Immature natural killer cell (primary cell): ENCODE measurements around the gene RASGEF1C. TPM values are rescaled to one million over a fixed set of nuclear protein-coding genes. Genes with fewer than 3 reads are reported as not detected.
"Not testable (repeated sequence)": the region's sequence is repeated elsewhere in the genome, so short reads cannot be mapped to it uniquely, and the experiment has no call there.

ENCODE experiments used
- DNase-seq, 3 donors: peaks; one replicate each; pipeline ENCODE4 v3.0.0; 2022; ENCODE audit warnings: mixed read lengths in 1 of 3
- H3K27ac Mint-ChIP-seq, 6 donors: one replicate each; pipeline ENCODE4 v1.8.0; 2020; ENCODE audit warnings: mixed read lengths in 6 of 6, mild to moderate bottlenecking in 5 of 6, inconsistent platforms in 4 of 6, moderate library complexity in 3 of 6
- H3K27me3 Mint-ChIP-seq, 3 donors: one replicate each; pipeline ENCODE4 v1.8.0; 2020 to 2021; ENCODE audit warnings: low read depth in 3 of 3, mild to moderate bottlenecking in 3 of 3, mixed read lengths in 3 of 3, moderate library complexity in 3 of 3, inconsistent platforms in 1 of 3
- H3K36me3 Mint-ChIP-seq, 3 donors: one replicate each; pipeline ENCODE4 v1.8.0; 2020; ENCODE audit warnings: mixed read lengths in 3 of 3, inconsistent platforms in 2 of 3, mild to moderate bottlenecking in 2 of 3
- H3K4me1 Mint-ChIP-seq, 2 donors: one replicate each; pipeline ENCODE4 v1.8.0; 2020; ENCODE audit warnings: inconsistent platforms in 2 of 2, mild to moderate bottlenecking in 2 of 2, mixed read lengths in 2 of 2, moderate library complexity in 1 of 2
- H3K4me3 Mint-ChIP-seq, 5 donors: one replicate each; pipeline ENCODE4 v1.8.0; 2020; ENCODE audit warnings: mild to moderate bottlenecking in 5 of 5, mixed read lengths in 5 of 5, inconsistent platforms in 3 of 5, moderate library complexity in 3 of 5
- H3K9me3 Mint-ChIP-seq, 6 donors: one replicate each; pipeline ENCODE4 v1.8.0; 2020; ENCODE audit warnings: mild to moderate bottlenecking in 6 of 6, mixed read lengths in 6 of 6, inconsistent platforms in 4 of 6, moderate library complexity in 3 of 6
- polyA plus RNA-seq, 3 donors: library from polyadenylated mRNA; unstranded; fragments of 300-500 nt; fragmentation: Illumina TruSeq; gene quantifications; one replicate each; pipeline ENCODE4 v1.2.3, GENCODE V29; 2021

RASGEF1C gene
- polyA plus RNA-seq, 3 donors from 2014 or later = not detected

- peaks cover 30 to 33% of the 10 kb centered on the region in 2 donors for H3K4me1 Mint-ChIP-seq
- peaks cover 20 to 31% (median 30%) of the 10 kb centered on the region in 3 donors for H3K27me3 Mint-ChIP-seq
- peak in 1 of 3 donors; percentile 16 for DNase-seq
- H3K27ac Mint-ChIP-seq = no peak overlapping the region
- no peaks in the 10 kb centered on the region for H3K9me3 Mint-ChIP-seq
- H3K36me3 Mint-ChIP-seq = no peaks in the 10 kb centered on the region
- H3K4me3 Mint-ChIP-seq = peak overlapping the region; percentile 62 to 78 (median 63)
Observed at GRCh38 chr5:180090769-180091546, 118.1 kb downstream of the RASGEF1C start.

- peak overlapping the region in 3 of 6 donors; percentile 55 to 75 (median 69) for H3K27ac Mint-ChIP-seq
- peak; percentile 78 to 85 (median 83) for DNase-seq
- peaks cover 19 to 36% (median 31%) of the 10 kb centered on the region in 3 donors for H3K27me3 Mint-ChIP-seq
- H3K4me1 Mint-ChIP-seq = peaks cover 38 to 40% of the 10 kb centered on the region in 2 donors
- no peaks in the 10 kb centered on the region for H3K9me3 Mint-ChIP-seq
- H3K4me3 Mint-ChIP-seq = peak overlapping the region; percentile 77 to 89 (median 80)
- no peaks in the 10 kb centered on the region for H3K36me3 Mint-ChIP-seq
Observed at GRCh38 chr5:180090098-180090768, 118.8 kb downstream of the RASGEF1C start.

- peaks cover 44 to 46% of the 10 kb centered on the region in 2 donors for H3K4me1 Mint-ChIP-seq
- H3K9me3 Mint-ChIP-seq, H3K27ac Mint-ChIP-seq, H3K36me3 Mint-ChIP-seq, DNase-seq: not testable (repeated sequence)
- peak overlapping the region; percentile 44 to 80 (median 77) for H3K4me3 Mint-ChIP-seq
- H3K27me3 Mint-ChIP-seq = peaks cover 19 to 36% (median 29%) of the 10 kb centered on the region in 3 donors
Observed at GRCh38 chr5:180089628-180090027, 119.4 kb downstream of the RASGEF1C start.

DNA sequence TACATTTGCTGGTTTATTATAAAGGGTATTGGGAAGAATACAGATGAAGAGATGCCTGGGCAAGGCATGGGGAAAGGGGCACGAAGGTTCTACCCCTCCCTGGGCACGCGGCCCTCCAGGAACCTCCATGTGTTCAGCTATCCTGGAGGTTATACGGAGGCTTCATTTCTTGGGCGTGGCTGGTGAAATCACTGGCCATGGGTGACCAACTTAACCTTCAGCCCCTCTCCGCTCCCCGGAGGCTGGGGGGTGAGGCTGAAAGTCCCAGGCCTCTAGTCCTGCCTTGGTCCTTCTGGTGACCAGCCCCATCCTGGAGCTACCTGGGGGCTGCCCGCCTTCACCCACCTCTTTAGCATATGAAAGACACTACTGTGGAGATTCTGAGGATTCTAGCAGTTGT, 120.5 kb downstream of the RASGEF1C start:
- peak overlapping the region in 2 of 5 donors; percentile 43 to 74 for H3K4me3 Mint-ChIP-seq

DNA sequence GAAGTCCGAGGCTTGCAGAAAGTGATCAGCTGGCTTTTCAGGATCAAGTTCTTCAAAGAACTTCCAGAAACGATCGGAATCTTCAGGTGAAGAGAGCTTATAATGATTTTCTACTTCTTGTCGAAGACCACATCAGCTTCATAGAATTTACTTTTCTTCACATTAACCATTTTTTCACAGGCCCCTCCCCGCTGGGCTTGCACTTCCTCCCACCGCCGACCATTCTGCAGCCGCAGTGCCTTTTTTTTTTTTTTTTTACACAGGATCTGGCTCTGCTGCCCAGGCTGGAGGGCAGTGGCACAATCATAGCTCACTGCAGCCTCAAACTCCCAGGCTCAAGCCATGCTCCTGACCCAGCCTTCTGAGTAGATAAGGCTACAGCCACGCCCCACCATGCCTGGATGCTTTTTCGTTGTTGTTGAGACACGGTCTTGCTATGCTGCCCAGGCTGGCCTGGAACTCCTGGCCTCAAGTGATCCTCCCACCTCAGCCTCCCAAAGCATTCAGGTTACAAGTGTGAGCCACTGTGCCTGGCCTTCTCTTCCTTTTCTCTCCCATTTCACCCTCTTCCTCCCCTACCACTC, 122.1 kb downstream of the RASGEF1C start:
- Mint-ChIP-seq H3K27ac (peak overlapping the region; percentile 43 to 84 (median 71)), H3K4me3 (peak overlapping the region; percentile 68 to 89 (median 77))
- peak; percentile 69 to 70 (median 70) for DNase-seq

More for the DNA sequence above, 120.5 kb downstream of the RASGEF1C start:
- peaks cover 48 to 51% of the 10 kb centered on the region in 2 donors for H3K4me1 Mint-ChIP-seq
- H3K27me3 Mint-ChIP-seq = peaks cover 19 to 37% (median 35%) of the 10 kb centered on the region in 3 donors
- no peaks in the 10 kb centered on the region for H3K36me3 Mint-ChIP-seq
- no peak for DNase-seq
- no peak overlapping the region for H3K27ac Mint-ChIP-seq
- H3K9me3 Mint-ChIP-seq = no peaks in the 10 kb centered on the region

GRCh38 chr5:180085837-180086236, 123.2 kb downstream of the RASGEF1C start:
- DNase-seq = peak; percentile 43 to 64 (median 61)
- Mint-ChIP-seq H3K4me3 (peak overlapping the region; percentile 55 to 89 (median 75)), H3K36me3 (no peaks in the 10 kb centered on the region), H3K27ac (peak overlapping the region in 4 of 6 donors; percentile 5 to 75 (median 46)), H3K27me3 (peaks cover 23 to 42% (median 39%) of the 10 kb centered on the region in 3 donors), H3K9me3 (no peaks in the 10 kb centered on the region), H3K4me1 (peaks cover 49 to 50% of the 10 kb centered on the region in 2 donors)

More for the DNA sequence above, 122.1 kb downstream of the RASGEF1C start:
- H3K36me3 Mint-ChIP-seq = no peaks in the 10 kb centered on the region
- H3K4me1 Mint-ChIP-seq = peaks cover 48 to 51% of the 10 kb centered on the region in 2 donors
- H3K27me3 Mint-ChIP-seq = peaks cover 25 to 41% (median 32%) of the 10 kb centered on the region in 3 donors
- H3K9me3 Mint-ChIP-seq = no peaks in the 10 kb centered on the region

- H3K4me1 Mint-ChIP-seq = peaks cover 54% of the 10 kb centered on the region in 2 donors
- H3K36me3 Mint-ChIP-seq = no peaks in the 10 kb centered on the region
- no peak overlapping the region for H3K27ac Mint-ChIP-seq
- H3K9me3 Mint-ChIP-seq = no peaks in the 10 kb centered on the region
- peak in 1 of 3 donors; percentile 19 for DNase-seq
- peaks cover 27 to 45% (median 40%) of the 10 kb centered on the region in 3 donors for H3K27me3 Mint-ChIP-seq
- H3K4me3 Mint-ChIP-seq = peak overlapping the region in 4 of 5 donors; percentile 30 to 83 (median 58)
Observed at GRCh38 chr5:180084638-180085561, 124.1 kb downstream of the RASGEF1C start.

- no peaks in the 10 kb centered on the region for H3K36me3 Mint-ChIP-seq
- peaks cover 27 to 48% (median 45%) of the 10 kb centered on the region in 3 donors for H3K27me3 Mint-ChIP-seq
- H3K27ac Mint-ChIP-seq = no peak overlapping the region
- no peak for DNase-seq
- no peak overlapping the region for H3K4me3 Mint-ChIP-seq
- peaks cover 54 to 63% of the 10 kb centered on the region in 2 donors for H3K4me1 Mint-ChIP-seq
- no peaks in the 10 kb centered on the region for H3K9me3 Mint-ChIP-seq
Observed at GRCh38 chr5:180083529-180084060, 125.4 kb downstream of the RASGEF1C start.

- Mint-ChIP-seq H3K27ac (no peak overlapping the region), H3K36me3 (no peaks in the 10 kb centered on the region), H3K27me3 (peaks cover 26 to 49% (median 44%) of the 10 kb centered on the region in 3 donors), H3K4me1 (peaks cover 47 to 56% of the 10 kb centered on the region in 2 donors), H3K4me3 (peak overlapping the region in 1 of 5 donors; percentile 13), H3K9me3 (no peaks in the 10 kb centered on the region)
- DNase-seq = no peak
Observed at GRCh38 chr5:180082633-180083420, 126.2 kb downstream of the RASGEF1C start.

GRCh38 chr5:180081481-180081880, 127.5 kb downstream of the RASGEF1C start:
- Mint-ChIP-seq H3K4me1 (peaks cover 38 to 44% of the 10 kb centered on the region in 2 donors), H3K36me3 (no peaks in the 10 kb centered on the region), H3K27ac (no peak overlapping the region), H3K4me3 (no peak overlapping the region), H3K9me3 (no peaks in the 10 kb centered on the region), H3K27me3 (peaks cover 20 to 42% (median 38%) of the 10 kb centered on the region in 3 donors)
- no peak for DNase-seq

- H3K9me3 Mint-ChIP-seq = no peaks in the 10 kb centered on the region
- peaks cover 22 to 36% (median 34%) of the 10 kb centered on the region in 3 donors for H3K27me3 Mint-ChIP-seq
- H3K4me3 Mint-ChIP-seq = peak overlapping the region; percentile 73 to 89 (median 82)
- peak overlapping the region in 1 of 6 donors; percentile 19 for H3K27ac Mint-ChIP-seq
- H3K36me3 Mint-ChIP-seq = no peaks in the 10 kb centered on the region
- DNase-seq = peak; percentile 43 to 54 (median 47)
- H3K4me1 Mint-ChIP-seq = peaks cover 30 to 36% of the 10 kb centered on the region in 2 donors
Observed at GRCh38 chr5:180080486-180081280, 128.3 kb downstream of the RASGEF1C start.
